Suprapubic skin (tissue), 4 donors: ENCODE data around the gene SPOCK1.

Experiments used
- POLR2A ChIP-seq, 2 donors: fragments of 450-650 bp; IDR thresholded peaks; one replicate each; pipeline ENCODE4 v1.6.1; 2017; ENCODE audit warnings: antibody characterized with exemption in 2 of 2, mild to moderate bottlenecking in 2 of 2, moderate library complexity in 2 of 2
- POLR2AphosphoS5 ChIP-seq, 3 donors: sonication (generic); formaldehyde crosslinking; IDR thresholded peaks; one replicate each; pipeline ENCODE4 v1.6.1; 2017; ENCODE audit warnings: antibody characterized with exemption in 3 of 3

DNA sequence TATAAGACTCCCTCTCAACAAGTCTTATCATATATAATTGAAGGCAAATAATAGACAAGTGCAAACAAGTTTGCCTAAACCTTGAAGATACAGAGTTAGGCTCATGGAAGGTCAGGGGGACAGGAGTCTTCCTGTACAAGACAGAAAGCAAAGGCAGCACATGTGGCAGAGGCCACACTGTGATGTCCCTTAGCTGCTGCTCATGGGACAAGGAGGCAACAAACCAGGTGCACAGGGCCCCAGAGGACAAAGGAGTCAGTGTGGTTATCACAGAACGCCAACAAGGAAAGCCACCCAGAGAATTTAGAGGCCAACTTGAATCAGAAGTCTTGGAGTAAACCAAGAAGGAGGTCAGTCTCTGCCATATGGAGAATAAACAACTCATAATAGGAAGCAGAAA lies 444.8 kb downstream of the SPOCK1 start:
- no peak for TF ChIP-seq POLR2A (IDR thresholded peaks at IDR 0.05)
- no peak for TF ChIP-seq POLR2AphosphoS5 (IDR thresholded peaks at IDR 0.05)
